K562 (cell line): Measurements from ENCODE around the gene MBL2. TPM values are rescaled to one million over a fixed set of nuclear protein-coding genes. Genes with fewer than 3 reads are reported as not detected.
A peak's percentile ranks its signal among the peaks of the same experiment; 100 is the strongest.

Source experiments
- ATAC-seq: fragments of 200-7000 bp; cut with Tn5 transposase; 3 replicates; pipeline ENCODE4 v1.9.1; 2020; ENCODE audit warnings: moderate library complexity
- BruUV-seq: library from RNA; stranded (reverse); fragments of 400-500 nt; replicated peaks from 2 replicates; lab custom pipeline; 2021; lab: Mats Ljungman, UMichigan
- CTCF ChIA-PET: fragments of 300-600 bp; formaldehyde crosslinking; extraction: SDS; loops from one replicate; lab custom pipeline; 2021; ENCODE audit warnings: low intra/inter-chr PET ratio; lab: Yijun Ruan, JAX
- POLR2A ChIA-PET: fragments of 300-600, 350-650 bp; sonication (Branson Sonifier 250); formaldehyde crosslinking; extraction: SDS; loops from one replicate; lab custom pipeline; 2021; ENCODE audit warnings: antibody characterized with exemption, inconsistent platforms; lab: Yijun Ruan, JAX
- DNase-seq, 4 experiments: peaks; one replicate each; pipeline versions ENCODE4 v3.0.0 to v3.0.0-alpha.2; 2011 to 2018; ENCODE audit warnings: low spot score in 3 of 4, mixed read lengths in 3 of 4; ENCODE audit errors: extremely low read depth in 1 of 4
- FAIRE-seq: peaks from 2 replicates; lab custom pipeline; 2011; peaks lifted over from hg19 to GRCh38; lab: Jason Lieb, UNC
- H2AFZ ChIP-seq: 2 replicates; pipeline ENCODE4 v1.6.0; 2011; ENCODE audit warnings: low read depth, low read length, control low read depth, inconsistent platforms
- H3K27ac ChIP-seq: fragments of 200-600 bp; 3 replicates; pipeline ENCODE4 v1.8.0; 2011; ENCODE audit warnings: low read depth, mild to moderate bottlenecking, control low read depth, inconsistent platforms, low read length, moderate library complexity, mixed read lengths; ENCODE audit errors: extremely low read depth
- H3K27me3 ChIP-seq, 2 experiments: fragments of 300-600 bp in 1 of 2; 2 replicates in 1 of 2; 3 replicates in 1 of 2; pipeline versions ENCODE4 v1.6.0 to v1.8.0; 2011; ENCODE audit warnings: inconsistent platforms in 2 of 2, low read length in 2 of 2, mild to moderate bottlenecking in 1 of 2, mixed read lengths in 1 of 2, moderate library complexity in 1 of 2; ENCODE audit not compliant: control insufficient read depth in 2 of 2, insufficient read depth in 2 of 2
- H3K36me3 ChIP-seq: fragments of 300-600 bp; 3 replicates; pipeline ENCODE4 v1.8.0; 2011; ENCODE audit warnings: mild to moderate bottlenecking, low read length, inconsistent platforms; ENCODE audit not compliant: control insufficient read depth, insufficient read depth
- H3K4me1 ChIP-seq, 2 experiments: fragments of 200-600 bp in 1 of 2; replicated peaks in 1 of 2; 2 replicates in 1 of 2; 3 replicates in 1 of 2; pipeline versions ENCODE4 v1.5.1 to v1.8.0; 2011; ENCODE audit warnings: inconsistent platforms in 2 of 2, low read length in 2 of 2, mild to moderate bottlenecking in 1 of 2, mixed read lengths in 1 of 2, moderate library complexity in 1 of 2; ENCODE audit not compliant: control insufficient read depth in 2 of 2, insufficient read depth in 2 of 2
- H3K4me2 ChIP-seq: 2 replicates; pipeline ENCODE4 v1.6.1; 2011; ENCODE audit warnings: low read length, control low read depth, inconsistent platforms, mixed read lengths; ENCODE audit not compliant: insufficient read depth
- H3K4me3 ChIP-seq: fragments of 200-600 bp; sonication (generic), shearing (Covaris generic); 2 replicates; pipeline ENCODE4 v1.5.1; 2016; ENCODE audit warnings: control low read depth, inconsistent platforms
- H3K79me2 ChIP-seq: fragments of 200-600 bp; 3 replicates; pipeline ENCODE4 v1.8.0; 2011; ENCODE audit warnings: low read length, inconsistent platforms; ENCODE audit not compliant: control insufficient read depth, insufficient read depth
- H3K9ac ChIP-seq, 2 experiments: 2 replicates each; pipeline versions ENCODE4 v1.6.0 to v1.6.1; 2011; ENCODE audit warnings: low read depth in 2 of 2, low read length in 2 of 2, control low read depth in 1 of 2, inconsistent platforms in 1 of 2, mild to moderate bottlenecking in 1 of 2, mixed read lengths in 1 of 2; ENCODE audit not compliant: insufficient read depth in 1 of 2
- H3K9me1 ChIP-seq: one replicate; pipeline ENCODE4 v1.6.0; 2011; ENCODE audit warnings: inconsistent platforms, mild to moderate bottlenecking, low read length, moderate library complexity; ENCODE audit not compliant: control insufficient read depth, insufficient read depth
- H3K9me3 ChIP-seq: replicated peaks from 2 replicates; pipeline ENCODE4 v1.5.1; 2011; ENCODE audit warnings: low read depth, low read length, inconsistent platforms; ENCODE audit not compliant: control insufficient read depth, insufficient read depth
- H4K20me1 ChIP-seq: replicated peaks from 2 replicates; pipeline ENCODE4 v1.6.1; 2011; ENCODE audit warnings: low read length, inconsistent platforms, mixed read lengths; ENCODE audit not compliant: control insufficient read depth, insufficient read depth
- ADNP ChIP-seq: fragments of 200-800 bp; sonication (Bioruptor generic); IDR thresholded peaks from 2 replicates; pipeline ENCODE4 v1.6.1; 2016; ENCODE audit warnings: missing genetic modification characterization, missing compliant biosample characterization
- MCM3 ChIP-seq: fragments of 450-650 bp; IDR thresholded peaks from 2 replicates; pipeline ENCODE4 v1.6.1; 2016
- NR3C1 ChIP-seq: sonication (generic); formaldehyde crosslinking; IDR thresholded peaks from 2 replicates; pipeline ENCODE4 v1.8.1; 2022; ENCODE audit warnings: missing genetic modification reagents
- RAD21 ChIP-seq, 2 experiments: fragments of 250-450 bp in 1 of 2; fragments of 450-650 bp in 1 of 2; sonication (Bioruptor Pico) in 1 of 2; formaldehyde crosslinking in 1 of 2; IDR thresholded peaks in 1 of 2; conservative IDR thresholded peaks in 1 of 2; 2 replicates each; pipeline versions ENCODE4 v1.4.0 to v1.8.0; 2020 to 2022; ENCODE audit warnings: mild to moderate bottlenecking in 2 of 2, moderate library complexity in 1 of 2
- ZNF696 ChIP-seq: fragments of 250-450 bp; sonication (Bioruptor Pico); conservative IDR thresholded peaks from 2 replicates; pipeline ENCODE4 v1.4.0; 2020; ENCODE audit warnings: mild to moderate bottlenecking, moderate library complexity
- WGBS: fragments of 100-300 bp; shearing (Covaris generic); methylation state at CpG from one replicate; pipeline ENCODE4 v1.1.6; 2016; ENCODE audit warnings: low coverage, mixed read lengths; ENCODE audit not compliant: insufficient coverage; ENCODE audit errors: missing lambda C conversion rate; 5-methylcytosine and 5-hydroxymethylcytosine counted together
- in situ Hi-C: fragments of 300-500 bp; cut with MboI; formaldehyde crosslinking; loops from 4 replicates; pipeline ENCODE4 v1.15.0; 2018; ENCODE audit warnings: inconsistent platforms, mixed read lengths
- intact Hi-C: fragments of 100-400 bp; cut with micrococcal nuclease; formaldehyde crosslinking; loops from 2 replicates; pipeline ENCODE4 v1.14.2; 2022
- polyA plus RNA-seq, 8 experiments: library from polyadenylated mRNA; depleted of rRNA in 4 of 8; stranded (reverse) in 5 of 8; unstranded in 3 of 8; fragments of >200 nt; fragmentation: Nextera tagmentation in 2 of 8; fragmentation: Illumina TruSeq in 1 of 8; extraction: Ambion mirVana in 2 of 8; extraction: Trizol in 1 of 8; gene quantifications; 2 replicates each; pipeline versions ENCODE4 v1.2.1 to v1.2.3, GENCODE V29; 2011 to 2014; ENCODE audit warnings: inconsistent platforms in 1 of 8, missing spikeins in 1 of 8
- total RNA-seq, 7 experiments: library from RNA; depleted of rRNA in 6 of 7; stranded (reverse); fragments of >200 nt in 6 of 7; fragmentation: Illumina TruSeq in 2 of 7; extraction: Trizol in 2 of 7; gene quantifications; 2 replicates each; pipeline versions ENCODE4 v1.2.1 to v1.2.3, GENCODE V29; 2011 to 2021; ENCODE audit warnings: low replicate concordance in 1 of 7
- TF ChIP-seq, protein P1 (sequence below), 3 experiments: IDR thresholded peaks in 2 of 3; conservative IDR thresholded peaks in 1 of 3; 2 replicates each; pipeline ENCODE4 v1.5.1; 2011 to 2012; ENCODE audit warnings: low read length in 3 of 3, mild to moderate bottlenecking in 3 of 3, control low read depth in 2 of 3, improper control_type of control experiment in 1 of 3, inconsistent platforms in 1 of 3, low read depth in 1 of 3, mixed read lengths in 1 of 3, moderate library complexity in 1 of 3; ENCODE audit not compliant: insufficient read depth in 2 of 3

The MBL2 gene
- total and polyA plus RNA-seq, 9 of the 15 experiments (the other 6 are each of a cell fraction or from before 2014, with no cell fraction given) = not detected

DNA sequence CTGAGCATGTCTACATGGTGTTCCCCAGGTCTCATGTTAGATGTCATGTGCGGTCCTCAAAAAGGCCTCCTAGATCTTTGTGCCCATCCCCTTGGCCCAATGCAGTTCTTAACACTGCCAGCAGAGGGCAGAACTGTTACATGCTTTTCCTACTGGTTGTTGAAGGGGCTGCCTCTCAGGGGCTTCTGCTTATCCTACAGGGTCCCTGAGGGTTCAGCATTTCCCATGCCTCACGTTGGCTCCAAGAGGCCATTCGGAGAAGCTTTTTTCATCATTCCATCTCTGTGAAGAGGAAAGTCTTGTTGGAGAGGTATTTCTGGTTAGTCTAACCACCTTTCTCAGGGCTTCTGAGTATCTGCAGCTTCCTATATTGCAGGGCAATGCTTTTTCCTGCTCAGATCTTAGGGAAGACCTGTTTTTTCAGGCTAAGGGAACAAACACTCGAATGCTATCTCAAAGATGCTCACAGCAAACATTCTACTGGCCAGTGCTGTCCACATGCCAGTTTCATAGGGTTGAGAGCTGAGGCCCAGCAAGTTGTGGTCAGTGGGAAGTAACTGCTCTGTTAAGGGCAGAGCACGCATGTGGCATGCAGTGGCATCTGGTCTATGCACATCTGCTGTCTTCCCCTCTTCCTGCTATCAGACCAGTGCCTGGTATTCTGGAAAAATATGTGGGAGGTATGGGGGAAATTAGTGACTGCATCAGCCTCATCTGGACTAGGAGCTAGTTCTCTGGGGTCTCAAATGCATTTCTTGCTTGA, 31.5 kb downstream of the MBL2 start:
- no peaks in the 10 kb centered on the region for H4K20me1 ChIP-seq
- peak; percentile 42 to 57 (median 52) for DNase-seq
- ChIA-PET POLR2A (no interaction called here), CTCF (no interaction called here)
- no peak overlapping the region for H3K4me2 ChIP-seq
- WGBS = 1% methylated on average over 5 of the region's 5 CpGs
- no peaks in the 10 kb centered on the region for H3K79me2 ChIP-seq
- no peaks in the 10 kb centered on the region for H3K27me3 ChIP-seq
- intact Hi-C loops (loop anchor here (5.0 kb wide), 1 partner anchor 41 kb away; no protein-coding TSS in a partner anchor), in situ Hi-C loops (no loop called here)
- no peaks in the 10 kb centered on the region for H3K9me1 ChIP-seq
- no TSS peak for BruUV-seq
- H3K4me1 ChIP-seq = no peaks in the 10 kb centered on the region
- H2AFZ ChIP-seq = no peak overlapping the region
- TF ChIP-seq ZNF696 (CRISPR knock-in tag) = no peak
- TF ChIP-seq MCM3 = no peak
- TF ChIP-seq, protein P1, sequence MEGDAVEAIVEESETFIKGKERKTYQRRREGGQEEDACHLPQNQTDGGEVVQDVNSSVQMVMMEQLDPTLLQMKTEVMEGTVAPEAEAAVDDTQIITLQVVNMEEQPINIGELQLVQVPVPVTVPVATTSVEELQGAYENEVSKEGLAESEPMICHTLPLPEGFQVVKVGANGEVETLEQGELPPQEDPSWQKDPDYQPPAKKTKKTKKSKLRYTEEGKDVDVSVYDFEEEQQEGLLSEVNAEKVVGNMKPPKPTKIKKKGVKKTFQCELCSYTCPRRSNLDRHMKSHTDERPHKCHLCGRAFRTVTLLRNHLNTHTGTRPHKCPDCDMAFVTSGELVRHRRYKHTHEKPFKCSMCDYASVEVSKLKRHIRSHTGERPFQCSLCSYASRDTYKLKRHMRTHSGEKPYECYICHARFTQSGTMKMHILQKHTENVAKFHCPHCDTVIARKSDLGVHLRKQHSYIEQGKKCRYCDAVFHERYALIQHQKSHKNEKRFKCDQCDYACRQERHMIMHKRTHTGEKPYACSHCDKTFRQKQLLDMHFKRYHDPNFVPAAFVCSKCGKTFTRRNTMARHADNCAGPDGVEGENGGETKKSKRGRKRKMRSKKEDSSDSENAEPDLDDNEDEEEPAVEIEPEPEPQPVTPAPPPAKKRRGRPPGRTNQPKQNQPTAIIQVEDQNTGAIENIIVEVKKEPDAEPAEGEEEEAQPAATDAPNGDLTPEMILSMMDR (IDR thresholded peaks at IDR 0.05 in 2 of 3, conservative IDR thresholded peaks at IDR 0.05 in 1 of 3; ENCODE audit: insufficient read depth in 2 of 3, low read depth in 1 of 3, low read length in 3 of 3) = peak; percentile 34 to 82 (median 53); a peak in 5 of 6 replicates
- no peak for TF ChIP-seq ADNP (tag)
- peak; percentile 17 to 45; a peak in 2 of 4 replicates for TF ChIP-seq RAD21 (CRISPR knock-in tag; conservative IDR thresholded peaks at IDR 0.05 in 1 of 2, IDR thresholded peaks at IDR 0.05 in 1 of 2)
- TF ChIP-seq NR3C1 (CRISPR knock-in tag) = no peak
- H3K9ac ChIP-seq = no peak overlapping the region
- peak; percentile 60; the same call in 2 of the 3 replicates for ATAC-seq
- no peaks in the 10 kb centered on the region; the same call in 1 of the 2 replicates for H3K9me3 ChIP-seq
- no peak overlapping the region for H3K27ac ChIP-seq
- no peak overlapping the region for H3K4me3 ChIP-seq
- peak; percentile 67 for FAIRE-seq
- no peaks in the 10 kb centered on the region for H3K36me3 ChIP-seq
